ENCODE results near the gene CAMSAP3.

CAMSAP3 gene, protein sequence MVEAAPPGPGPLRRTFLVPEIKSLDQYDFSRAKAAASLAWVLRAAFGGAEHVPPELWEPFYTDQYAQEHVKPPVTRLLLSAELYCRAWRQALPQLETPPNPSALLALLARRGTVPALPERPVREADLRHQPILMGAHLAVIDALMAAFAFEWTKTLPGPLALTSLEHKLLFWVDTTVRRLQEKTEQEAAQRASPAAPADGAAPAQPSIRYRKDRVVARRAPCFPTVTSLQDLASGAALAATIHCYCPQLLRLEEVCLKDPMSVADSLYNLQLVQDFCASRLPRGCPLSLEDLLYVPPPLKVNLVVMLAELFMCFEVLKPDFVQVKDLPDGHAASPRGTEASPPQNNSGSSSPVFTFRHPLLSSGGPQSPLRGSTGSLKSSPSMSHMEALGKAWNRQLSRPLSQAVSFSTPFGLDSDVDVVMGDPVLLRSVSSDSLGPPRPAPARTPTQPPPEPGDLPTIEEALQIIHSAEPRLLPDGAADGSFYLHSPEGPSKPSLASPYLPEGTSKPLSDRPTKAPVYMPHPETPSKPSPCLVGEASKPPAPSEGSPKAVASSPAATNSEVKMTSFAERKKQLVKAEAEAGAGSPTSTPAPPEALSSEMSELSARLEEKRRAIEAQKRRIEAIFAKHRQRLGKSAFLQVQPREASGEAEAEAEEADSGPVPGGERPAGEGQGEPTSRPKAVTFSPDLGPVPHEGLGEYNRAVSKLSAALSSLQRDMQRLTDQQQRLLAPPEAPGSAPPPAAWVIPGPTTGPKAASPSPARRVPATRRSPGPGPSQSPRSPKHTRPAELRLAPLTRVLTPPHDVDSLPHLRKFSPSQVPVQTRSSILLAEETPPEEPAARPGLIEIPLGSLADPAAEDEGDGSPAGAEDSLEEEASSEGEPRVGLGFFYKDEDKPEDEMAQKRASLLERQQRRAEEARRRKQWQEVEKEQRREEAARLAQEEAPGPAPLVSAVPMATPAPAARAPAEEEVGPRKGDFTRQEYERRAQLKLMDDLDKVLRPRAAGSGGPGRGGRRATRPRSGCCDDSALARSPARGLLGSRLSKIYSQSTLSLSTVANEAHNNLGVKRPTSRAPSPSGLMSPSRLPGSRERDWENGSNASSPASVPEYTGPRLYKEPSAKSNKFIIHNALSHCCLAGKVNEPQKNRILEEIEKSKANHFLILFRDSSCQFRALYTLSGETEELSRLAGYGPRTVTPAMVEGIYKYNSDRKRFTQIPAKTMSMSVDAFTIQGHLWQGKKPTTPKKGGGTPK

DNA sequence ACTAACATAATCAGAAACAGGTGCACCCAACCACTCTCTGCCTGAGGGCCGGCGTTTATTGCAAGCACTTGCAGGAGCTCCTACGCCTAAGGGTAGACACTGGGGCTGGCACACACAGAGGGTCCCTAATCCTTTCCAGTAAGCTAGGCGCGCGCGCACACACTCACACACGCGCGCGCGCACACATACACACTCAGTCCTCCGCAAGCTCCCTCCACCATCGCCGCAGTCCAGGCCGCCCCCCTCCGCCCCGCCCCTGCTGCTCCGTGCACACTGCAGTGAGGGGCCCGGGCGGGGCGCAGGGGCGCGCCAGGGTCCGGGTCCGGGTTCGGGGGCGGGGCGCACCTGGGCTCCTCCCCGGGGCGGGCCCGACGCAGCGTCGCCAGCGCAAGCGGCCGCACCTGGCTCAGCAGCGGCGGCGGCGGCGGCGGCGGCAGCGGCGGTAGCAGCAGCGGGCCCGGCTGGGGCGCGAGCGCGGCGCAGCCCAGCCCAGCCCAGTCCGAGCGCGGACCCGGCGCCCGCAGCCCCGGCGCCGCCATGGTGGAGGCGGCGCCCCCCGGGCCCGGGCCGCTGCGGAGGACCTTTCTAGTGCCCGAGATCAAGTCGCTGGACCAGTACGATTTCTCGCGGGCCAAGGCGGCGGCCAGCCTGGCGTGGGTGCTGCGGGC lies at the start of gene CAMSAP3:
TSS of gene CAMSAP3 (plus strand) at position 398 of the 668 bp plus-strand sequence. CDS start at position 538, 140 bp downstream.
- DNase-seq (ENCODE audit: low read depth in 2 of 2, low spot score in 1 of 2), result peak in 1 of 2 donors; percentile 7

DNA sequence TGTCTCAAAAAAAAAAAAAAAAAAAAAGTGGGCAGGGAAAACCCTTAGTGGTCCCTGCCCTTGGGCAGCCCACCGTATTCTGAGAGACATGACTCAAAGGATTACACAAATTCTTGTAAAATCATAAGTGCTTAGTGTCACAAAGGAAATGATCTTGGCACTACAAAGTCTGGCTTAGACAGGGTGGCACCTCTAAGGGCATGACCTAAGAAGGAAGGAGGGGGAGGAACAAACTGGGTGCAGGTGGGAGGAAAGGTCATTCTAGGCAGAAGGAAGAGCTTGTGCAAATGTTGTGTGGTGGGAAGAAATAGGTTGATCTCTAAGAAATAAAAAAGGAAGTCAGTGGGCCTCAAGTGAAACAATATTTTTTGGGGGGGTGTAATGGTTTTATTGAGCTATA lies 49.8 kb upstream of the CAMSAP3 start:
- DNase-seq (ENCODE audit: low read depth in 2 of 2, low spot score in 1 of 2), result no peak

DNA sequence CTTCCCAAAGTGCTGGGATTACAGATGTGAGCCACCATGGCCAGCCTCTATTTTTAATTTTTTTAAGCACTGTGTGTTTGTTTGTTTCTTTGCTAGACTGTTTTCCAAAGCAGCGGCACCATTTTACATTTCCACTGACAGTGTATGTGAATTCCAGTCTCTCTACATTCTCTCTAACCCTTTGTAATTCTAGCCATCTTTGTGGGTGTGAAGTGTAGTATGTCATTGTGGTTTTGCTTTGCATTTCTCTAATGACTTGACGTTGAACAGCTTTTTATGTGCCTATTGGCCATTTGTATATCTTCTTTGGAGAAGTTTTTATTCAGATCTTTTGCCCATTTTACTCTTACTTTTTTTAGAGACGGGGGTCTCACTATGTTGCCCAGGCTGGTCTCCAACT lies 48.5 kb upstream of the CAMSAP3 start:
- no peak for DNase-seq (ENCODE audit: low read depth in 2 of 2, low spot score in 1 of 2)

GRCh38 chr19:7549429-7550148 lies 46.1 kb upstream of the CAMSAP3 start:
- DNase-seq (ENCODE audit: low read depth in 2 of 2, low spot score in 1 of 2), result no peak

DNA sequence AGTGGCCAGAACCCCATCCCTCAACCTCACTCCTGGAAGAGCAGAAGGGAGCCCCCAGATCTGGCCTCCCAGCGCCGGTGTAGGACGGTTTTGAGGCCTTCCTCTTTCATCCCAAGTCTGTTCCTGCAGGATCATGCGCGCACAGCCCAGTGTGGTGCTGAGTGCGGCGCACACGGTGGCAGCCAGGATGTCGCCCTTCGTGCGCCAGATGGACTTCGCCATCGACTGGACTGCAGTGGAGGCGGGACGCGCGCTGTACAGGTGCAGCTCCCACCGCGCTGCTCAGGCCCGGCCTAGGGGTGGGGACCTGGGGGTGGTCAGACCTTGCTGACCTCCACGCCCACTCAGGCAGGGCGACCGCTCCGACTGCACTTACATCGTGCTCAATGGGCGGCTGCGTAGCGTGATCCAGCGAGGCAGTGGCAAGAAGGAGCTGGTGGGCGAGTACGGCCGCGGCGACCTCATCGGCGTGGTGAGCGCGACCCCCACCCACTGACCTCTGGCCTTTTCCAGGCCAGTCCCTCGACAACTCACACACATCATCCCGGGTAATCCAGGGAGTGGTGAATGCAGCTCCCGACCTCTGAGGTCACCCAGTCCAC lies 45.4 kb upstream of the CAMSAP3 start:
- no peak for DNase-seq (ENCODE audit: low read depth in 2 of 2, low spot score in 1 of 2)

DNA sequence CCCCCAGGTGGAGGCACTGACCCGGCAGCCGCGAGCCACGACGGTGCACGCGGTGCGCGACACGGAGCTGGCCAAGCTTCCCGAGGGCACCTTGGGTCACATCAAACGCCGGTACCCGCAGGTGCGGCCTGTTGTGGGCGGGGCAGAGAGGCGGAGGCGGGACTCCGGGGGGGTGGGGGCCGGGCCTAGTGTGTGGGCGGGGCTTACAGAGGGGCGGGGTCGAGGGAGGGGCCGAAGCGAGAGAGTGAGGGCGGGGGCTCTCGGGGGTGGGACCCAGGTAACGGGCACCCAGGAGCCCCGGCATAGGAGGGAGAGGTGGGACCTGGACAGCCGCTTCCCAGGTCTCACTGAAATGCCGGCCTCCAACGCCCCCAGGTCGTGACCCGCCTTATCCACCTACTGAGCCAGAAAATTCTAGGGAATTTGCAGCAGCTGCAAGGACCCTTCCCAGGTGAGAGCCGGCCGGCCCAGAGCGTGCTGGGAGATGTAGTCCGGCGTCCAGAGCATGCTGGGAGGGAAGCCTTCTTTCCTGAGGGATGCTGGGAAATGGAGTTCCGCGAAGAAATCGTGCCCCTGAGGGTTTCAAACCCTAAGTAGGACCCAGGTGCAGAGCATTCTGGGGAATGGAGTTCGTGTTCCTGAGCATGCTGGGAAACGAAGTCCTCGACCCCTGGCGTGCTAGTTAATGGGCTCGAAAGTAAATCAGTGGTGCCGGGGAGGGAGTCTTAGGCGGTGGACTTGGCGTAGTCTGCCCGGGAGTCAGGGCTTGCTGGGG lies 44.5 kb upstream of the CAMSAP3 start:
- no peak for DNase-seq (ENCODE audit: low read depth in 2 of 2, low spot score in 1 of 2)

- no peak for DNase-seq (ENCODE audit: low read depth in 2 of 2, low spot score in 1 of 2)
Measured at GRCh38 chr19:7552781-7553180, 42.9 kb upstream of the CAMSAP3 start.

- no peak for DNase-seq (ENCODE audit: low read depth in 2 of 2, low spot score in 1 of 2)
Measured at GRCh38 chr19:7554565-7554964, 41.1 kb upstream of the CAMSAP3 start.

GRCh38 chr19:7554990-7555864 lies 40.4 kb upstream of the CAMSAP3 start:
- no peak for DNase-seq (ENCODE audit: low read depth in 2 of 2, low spot score in 1 of 2)

DNA sequence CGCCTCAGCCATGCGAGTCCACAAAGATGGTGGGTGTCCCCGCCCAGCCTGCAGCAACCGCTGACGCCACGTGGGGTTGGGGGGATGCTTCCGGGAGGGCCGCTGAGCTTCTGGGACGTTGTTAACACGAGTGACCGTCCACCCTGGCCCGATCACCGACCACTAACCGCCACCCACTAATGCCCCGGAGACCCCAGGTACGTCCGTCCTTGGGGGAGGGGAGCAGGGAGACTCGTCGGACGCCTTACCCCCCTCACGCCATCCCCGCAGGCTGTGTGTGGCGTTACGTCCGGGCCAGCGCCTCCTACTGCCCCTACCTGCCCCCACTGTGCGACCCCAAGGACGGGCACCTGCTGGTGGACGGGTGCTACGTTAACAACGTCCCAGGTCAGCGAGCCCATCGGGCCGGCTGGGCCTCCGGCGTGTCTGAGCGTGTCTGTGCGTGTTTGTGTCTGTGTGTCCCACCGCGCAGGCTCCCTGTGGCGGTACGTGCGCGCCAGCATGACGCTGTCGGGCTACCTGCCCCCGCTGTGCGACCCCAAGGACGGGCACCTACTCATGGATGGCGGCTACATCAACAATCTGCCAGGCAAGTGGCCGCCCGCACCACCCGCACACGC lies 38.9 kb upstream of the CAMSAP3 start:
- no peak for DNase-seq (ENCODE audit: low read depth in 2 of 2, low spot score in 1 of 2)

DNA sequence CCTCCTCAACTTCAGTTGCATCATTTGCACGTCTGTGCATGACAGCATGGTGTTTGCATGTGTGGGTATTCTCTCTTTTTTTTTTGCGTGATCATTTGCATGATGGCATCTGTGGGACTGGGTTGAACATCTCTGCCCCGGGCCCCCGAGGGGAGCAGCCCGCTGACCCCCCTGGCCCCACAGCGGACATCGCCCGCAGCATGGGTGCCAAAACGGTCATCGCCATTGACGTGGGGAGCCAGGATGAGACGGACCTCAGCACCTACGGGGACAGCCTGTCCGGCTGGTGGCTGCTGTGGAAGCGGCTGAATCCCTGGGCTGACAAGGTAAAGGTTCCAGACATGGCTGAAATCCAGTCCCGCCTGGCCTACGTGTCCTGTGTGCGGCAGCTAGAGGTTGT lies 37.0 kb upstream of the CAMSAP3 start:
- DNase-seq (ENCODE audit: low read depth in 2 of 2, low spot score in 1 of 2), result no peak

GRCh38 chr19:7559102-7559501 lies 36.6 kb upstream of the CAMSAP3 start:
- DNase-seq (ENCODE audit: low read depth in 2 of 2, low spot score in 1 of 2), result no peak

- no peak for DNase-seq (ENCODE audit: low read depth in 2 of 2, low spot score in 1 of 2)
Measured at GRCh38 chr19:7560255-7560654, 35.4 kb upstream of the CAMSAP3 start.

- no peak for DNase-seq (ENCODE audit: low read depth in 2 of 2, low spot score in 1 of 2)
Measured at GRCh38 chr19:7561325-7561724, 34.3 kb upstream of the CAMSAP3 start.

DNA sequence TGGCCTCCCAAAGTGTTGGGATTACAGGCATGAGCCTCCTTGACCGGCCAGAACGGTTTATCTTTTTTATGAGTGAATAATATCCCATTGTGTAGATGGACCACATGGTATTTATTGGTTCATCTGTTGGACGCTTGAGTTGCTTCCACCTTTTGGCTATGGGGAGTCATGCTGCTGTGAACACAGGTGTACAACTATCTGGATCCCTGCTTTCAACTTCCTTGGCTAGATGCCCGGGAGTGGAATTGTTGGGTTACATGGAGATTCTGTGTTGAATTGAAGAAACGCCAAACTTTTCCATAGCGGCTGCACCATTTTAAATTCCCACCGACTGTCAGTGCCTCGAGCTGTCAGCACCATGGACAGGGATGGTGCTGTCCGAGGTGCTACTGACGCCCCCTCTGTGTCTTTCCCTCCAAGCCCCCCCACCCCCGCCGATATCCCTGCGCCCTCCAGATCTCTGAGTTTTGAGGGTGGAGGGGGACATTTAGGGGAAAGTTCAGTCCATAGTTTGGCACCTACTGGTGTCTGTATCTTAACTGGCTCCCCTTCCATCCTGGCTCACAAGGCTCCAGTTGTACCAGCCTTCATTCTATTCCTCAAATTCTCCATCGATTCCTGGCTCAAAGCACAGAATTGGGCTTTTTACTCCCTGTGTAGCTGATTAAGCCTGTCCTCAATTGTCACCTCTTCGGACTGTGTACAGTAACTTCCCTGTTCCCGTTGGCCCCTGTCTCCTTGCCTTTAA lies 32.8 kb upstream of the CAMSAP3 start:
- no peak for DNase-seq (ENCODE audit: low read depth in 2 of 2, low spot score in 1 of 2)

GRCh38 chr19:7564866-7565265 lies 30.8 kb upstream of the CAMSAP3 start:
- DNase-seq (ENCODE audit: low read depth in 2 of 2, low spot score in 1 of 2), result no peak

DNA sequence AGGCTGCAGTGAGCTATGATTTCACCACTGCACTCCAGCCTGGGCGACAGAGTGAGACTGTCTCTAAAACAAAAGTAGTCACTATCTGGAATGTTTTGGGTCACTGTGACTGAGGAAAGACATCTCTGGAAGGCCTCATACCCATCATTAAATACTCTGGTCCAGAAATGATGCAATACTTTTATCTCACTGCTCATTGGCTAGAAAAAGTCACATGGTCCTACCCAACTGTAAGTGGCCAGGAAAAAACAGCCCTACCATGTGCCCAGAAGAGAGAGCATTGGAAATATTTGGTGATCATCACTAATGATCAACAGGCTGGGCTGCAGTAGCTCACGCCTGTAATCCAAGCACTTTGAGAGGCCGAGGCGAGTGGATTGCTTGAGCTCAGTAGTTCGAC lies 30.3 kb upstream of the CAMSAP3 start:
- no peak for DNase-seq (ENCODE audit: low read depth in 2 of 2, low spot score in 1 of 2)
